Measurements from ENCODE around the gene TLCD2.
"Not testable (repeated sequence)": the region's sequence is repeated elsewhere in the genome, so short reads cannot be mapped to it uniquely, and the experiment has no call there.

The TLCD2 gene, protein sequence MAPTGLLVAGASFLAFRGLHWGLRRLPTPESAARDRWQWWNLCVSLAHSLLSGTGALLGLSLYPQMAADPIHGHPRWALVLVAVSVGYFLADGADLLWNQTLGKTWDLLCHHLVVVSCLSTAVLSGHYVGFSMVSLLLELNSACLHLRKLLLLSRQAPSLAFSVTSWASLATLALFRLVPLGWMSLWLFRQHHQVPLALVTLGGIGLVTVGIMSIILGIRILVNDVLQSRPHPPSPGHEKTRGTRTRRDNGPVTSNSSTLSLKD

DNA sequence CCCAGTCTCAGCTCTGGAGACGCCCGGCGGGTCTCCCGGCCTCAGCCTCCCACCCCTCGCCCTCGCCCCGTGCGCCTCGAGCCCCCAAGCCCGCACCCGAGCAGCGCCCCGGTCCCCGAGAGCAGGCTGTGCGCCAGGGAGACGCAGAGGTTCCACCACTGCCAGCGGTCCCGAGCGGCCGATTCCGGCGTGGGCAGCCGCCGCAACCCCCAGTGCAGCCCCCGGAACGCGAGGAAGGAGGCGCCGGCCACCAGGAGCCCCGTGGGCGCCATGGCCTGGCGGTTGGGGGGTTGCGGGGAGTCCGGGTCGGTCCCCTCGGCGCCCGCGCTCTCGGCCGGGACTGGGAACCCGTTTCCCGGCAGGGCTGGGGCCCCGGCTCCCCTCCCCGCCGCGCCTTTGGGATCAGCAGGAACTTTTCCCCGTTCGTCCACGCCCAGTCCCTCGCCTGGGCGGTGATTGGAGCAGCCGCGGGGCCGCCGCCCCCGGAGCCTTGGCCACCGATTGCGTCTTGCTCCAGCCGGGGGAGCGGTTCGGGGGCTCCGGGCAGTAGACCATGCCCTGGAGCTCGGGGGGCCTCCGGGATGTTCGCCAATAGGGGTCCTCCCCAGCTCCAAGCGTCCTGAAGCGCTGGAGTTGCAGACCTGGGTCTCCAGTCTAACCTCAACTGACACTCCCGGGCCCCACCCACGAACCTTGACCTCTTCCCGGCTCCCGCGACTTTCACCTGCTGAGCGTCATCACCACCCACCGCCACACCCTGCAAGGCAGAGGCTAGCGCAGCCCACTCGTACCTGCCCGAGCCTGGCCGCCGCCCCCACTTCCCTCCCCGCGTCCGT is at the start of gene TLCD2:
TLCD2 (minus strand) TSS at position 407 of the 836 bp plus-strand sequence; CDS start at position 272, 135 bp downstream.
- DNase-seq (ENCODE audit: low spot score), result peak; percentile 87

DNA sequence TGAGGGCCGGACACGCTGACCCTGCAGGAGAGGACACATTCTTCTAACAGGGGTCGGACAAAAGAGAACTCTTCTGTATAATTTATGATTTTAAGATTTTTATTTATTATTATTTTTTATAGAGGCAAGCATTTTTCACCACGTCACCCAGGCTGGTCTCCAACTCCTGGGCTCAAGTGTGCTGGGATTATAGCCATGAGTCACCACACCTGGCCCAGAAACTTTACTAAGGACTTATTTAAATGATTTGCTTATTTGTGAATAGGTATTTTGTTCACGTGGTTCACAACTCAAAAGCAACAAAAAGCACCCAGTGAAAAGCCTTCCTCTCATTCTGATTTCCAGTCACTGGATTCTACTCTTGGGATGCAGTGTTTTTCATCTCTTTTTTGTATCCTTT is 49.4 kb upstream of the TLCD2 start:
- no peak for DNase-seq (ENCODE audit: low spot score)

DNA sequence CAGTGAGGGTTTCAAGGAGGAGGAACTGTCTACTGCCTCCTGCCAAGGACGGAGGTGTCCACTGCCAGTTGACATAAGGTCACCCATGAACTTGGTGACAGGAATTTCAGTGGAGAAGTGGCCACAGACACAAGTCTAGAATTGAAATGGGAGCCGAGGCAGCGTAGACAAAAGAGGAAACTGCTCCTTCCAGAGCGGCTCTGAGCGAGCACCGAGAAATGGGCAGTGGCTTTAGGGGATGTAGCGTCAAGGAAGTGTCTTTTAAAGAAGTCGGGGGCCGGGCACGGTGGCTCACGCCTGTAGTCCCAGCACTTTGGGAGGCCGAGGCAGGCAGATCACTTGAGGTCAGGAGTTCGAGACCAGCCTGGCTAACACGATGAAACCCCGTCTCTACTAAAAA is 48.6 kb upstream of the TLCD2 start:
- DNase-seq (ENCODE audit: low spot score), result no peak

DNA sequence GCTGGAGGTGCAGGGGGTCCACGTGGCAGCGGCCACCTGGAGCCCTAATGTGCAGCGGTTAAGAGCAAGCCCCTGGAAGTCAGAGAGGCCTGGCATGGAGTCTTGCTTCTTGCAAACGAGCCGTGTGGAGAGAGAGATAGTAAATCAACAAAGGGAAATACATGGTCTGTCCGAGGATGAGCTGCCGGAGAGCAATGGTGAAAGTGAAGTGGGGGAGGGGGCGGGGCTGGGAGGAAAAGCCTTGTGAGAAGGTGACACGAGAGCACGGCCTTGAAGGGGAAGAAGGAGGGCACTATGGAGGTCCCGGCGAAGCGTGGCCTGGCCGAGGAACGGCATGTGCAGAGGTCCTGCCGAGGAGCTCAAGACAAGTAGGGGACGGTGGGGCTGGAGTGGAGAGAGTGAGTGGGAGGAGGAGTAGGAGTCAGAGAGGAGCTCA is 45.7 kb upstream of the TLCD2 start:
- no peak for DNase-seq (ENCODE audit: low spot score)

DNA sequence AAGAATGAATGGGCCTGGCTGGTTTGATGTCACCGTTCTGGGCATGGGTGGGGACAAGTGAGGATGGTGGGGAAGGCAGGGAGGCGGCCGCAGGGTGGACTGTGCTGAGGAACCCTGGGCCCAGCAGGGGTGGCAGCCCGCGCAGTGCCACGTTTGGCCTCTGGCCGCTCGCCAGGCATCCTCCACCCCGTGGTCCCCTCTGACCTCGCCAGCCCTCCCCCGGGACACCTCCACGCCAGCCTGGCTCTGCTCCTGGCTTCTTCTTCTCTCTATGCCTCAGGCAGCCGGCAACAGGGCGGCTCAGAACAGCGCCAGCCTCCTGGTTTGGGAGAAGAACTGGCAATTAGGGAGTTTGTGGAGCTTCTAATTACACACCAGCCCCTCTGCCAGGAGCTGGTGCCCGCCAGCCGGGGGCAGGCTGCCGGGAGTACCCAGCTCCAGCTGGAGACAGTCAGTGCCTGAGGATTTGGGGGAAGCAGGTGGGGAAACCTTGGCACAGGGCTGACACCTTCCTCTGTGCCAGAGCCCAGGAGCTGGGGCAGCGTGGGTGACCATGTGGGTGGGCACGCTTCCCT is 45.2 kb upstream of the TLCD2 start:
- no peak for DNase-seq (ENCODE audit: low spot score)

DNA sequence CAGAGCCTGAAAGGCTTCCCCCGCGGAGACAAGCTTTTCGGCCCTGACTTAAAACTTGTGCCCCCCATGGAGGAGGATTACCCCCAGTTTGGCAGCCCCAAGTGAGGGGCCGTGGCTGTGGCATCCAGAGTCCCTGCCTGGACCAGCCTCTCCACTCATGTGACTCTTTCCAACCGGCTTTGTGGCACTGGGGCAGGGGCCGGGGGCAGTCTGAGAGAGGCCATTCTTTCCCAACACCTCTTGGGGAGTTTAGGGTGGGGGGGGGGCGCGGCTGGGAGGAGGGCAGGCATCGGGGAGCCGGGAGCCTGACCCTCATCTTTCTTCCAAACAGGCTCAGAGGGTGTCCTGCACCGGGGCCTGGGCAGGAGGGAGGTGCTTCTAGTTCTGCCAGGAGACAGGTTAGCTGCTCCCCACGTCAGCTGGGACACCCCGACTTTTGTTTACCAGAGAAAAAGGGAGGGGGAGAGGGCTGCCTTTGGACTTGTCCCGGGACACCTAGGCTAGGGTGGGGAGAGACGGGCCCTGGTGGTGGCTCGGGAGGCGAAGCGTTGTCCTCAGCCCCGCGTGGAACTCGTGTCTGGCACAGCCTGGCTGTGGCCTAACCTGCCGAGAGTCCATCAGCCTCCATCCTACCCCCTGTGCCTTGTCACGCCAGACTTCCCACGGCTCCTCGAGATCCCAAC is 44.4 kb upstream of the TLCD2 start:
- DNase-seq (ENCODE audit: low spot score), result no peak

DNA sequence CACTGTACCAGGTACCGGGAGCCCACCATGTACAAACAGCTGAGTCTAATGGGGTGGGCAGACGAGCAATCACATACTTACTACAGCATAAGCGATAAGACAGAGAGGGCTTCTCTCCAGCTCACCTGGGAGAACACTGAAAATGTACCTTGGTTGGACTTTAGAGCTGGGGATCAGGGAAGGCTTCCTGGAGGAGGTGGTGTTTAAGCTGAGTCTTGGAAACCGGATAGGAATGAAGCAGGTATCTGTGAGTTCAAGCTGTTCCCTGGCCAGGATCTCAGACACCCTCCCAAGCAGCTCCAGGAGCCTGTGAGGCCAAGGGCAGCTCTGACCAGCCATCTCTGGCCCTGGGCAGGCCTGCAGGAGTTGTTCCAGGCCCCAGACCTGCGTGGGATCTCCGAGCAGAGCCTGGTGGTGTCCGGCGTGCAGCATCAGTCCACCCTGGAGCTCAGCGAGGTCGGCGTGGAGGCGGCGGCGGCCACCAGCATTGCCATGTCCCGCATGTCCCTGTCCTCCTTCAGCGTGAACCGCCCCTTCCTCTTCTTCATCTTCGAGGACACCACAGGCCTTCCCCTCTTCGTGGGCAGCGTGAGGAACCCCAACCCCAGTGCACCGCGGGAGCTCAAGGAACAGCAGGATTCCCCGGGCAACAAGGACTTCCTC is 43.7 kb upstream of the TLCD2 start:
- DNase-seq (ENCODE audit: low spot score), result no peak

DNA sequence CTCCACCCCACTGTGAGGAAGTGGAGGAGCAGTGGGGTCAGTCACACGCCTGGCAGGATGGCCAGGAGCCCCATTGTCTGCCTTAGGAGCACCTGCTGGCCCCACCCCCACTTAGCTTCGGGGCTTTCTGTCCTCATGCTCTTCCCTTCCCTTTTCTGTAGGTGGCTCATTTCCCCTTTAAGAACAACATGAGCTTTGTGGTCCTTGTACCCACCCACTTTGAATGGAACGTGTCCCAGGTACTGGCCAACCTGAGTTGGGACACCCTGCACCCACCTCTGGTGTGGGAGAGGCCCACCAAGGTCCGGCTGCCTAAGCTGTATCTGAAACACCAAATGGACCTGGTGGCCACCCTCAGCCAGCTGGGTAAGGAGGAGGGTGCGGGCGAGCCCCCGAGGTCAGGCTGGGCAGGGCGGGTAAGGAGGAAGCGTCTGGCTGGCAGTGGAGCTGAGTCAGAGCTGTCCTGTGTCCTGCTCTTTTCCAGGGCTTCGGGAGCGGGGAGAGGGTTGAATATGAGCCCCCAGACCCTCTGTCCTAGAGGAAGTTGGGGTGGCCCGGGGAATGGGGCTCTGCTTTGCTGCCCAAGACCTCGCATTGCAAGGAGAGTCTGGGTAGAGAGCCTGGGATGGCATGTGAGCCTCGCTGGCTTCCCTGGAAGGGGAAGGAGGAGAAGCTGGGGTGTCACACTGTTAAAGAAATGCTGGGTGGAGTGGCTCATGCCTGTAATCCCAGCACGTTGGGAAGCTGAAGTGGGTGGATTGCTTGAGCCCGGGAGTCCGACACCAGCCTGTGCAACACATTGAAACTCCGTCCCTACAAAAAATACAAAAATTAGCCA is 42.5 kb upstream of the TLCD2 start:
- peak; percentile 50 for DNase-seq (ENCODE audit: low spot score)

DNA sequence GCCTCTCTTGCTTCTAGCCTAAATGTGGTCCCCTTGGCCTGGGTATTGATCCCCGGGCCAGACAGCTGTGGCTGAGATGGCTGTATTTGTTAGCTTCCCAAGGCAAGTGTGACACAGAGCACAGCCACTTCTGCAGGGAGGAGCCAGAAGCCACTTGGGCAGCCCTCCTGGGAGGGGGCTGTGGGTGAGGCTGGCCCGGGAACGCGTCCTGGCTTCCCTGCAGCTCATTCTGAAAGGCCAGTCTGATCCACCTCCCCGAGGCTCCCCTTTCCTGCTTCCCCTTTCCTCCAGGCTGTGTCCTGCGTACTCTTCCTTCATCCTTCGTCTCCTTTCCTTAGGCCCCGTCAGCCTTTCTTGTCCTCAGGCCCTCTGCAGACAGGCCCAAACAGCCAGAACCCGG is 40.5 kb upstream of the TLCD2 start:
- DNase-seq (ENCODE audit: low spot score), result no peak

DNA sequence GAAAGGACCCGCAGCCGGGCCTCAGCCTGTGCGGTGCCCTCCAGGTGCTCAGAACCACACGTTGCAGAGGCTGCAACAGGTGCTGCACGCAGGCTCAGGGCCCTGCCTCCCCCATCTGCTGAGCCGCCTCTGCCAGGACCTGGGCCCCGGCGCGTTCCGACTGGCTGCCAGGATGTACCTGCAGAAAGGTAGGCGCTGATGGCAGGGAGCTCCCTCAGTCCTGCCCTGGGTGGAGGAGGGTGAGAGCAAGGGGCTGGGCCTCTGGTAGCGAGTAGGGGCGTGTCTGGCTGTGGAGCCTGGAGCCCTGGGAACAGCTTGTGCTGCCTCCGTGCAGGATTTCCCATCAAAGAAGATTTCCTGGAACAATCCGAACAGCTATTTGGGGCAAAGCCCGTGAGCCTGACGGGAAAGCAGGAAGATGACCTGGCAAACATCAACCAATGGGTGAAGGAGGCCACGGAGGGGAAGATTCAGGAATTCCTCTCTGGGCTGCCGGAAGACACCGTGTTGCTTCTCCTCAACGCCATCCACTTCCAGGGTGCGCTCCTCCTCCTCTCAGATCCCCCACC is 36.9 kb upstream of the TLCD2 start:
- no peak for DNase-seq (ENCODE audit: low spot score)

DNA sequence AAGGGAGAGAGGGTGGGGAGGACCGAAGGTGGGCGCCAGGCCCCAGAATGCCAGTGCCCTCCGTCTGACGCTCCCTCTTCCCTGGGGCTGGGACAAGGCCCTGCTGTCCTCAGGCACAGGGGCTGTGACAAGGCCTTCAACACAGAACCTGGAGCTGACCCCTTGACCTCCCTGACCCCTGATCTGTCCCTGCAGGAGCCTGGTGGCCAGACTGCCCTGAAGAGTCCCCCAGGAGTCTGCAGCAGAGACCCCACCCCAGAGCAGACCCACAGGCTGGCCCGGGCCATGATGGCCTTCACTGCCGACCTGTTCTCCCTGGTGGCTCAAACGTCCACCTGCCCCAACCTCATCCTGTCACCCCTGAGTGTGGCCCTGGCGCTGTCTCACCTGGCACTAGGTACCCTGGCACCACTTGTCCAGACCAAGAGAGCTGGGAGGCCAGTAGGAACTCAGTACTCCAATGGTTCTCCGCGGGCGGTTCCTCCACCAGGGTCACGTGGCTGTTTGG is 35.4 kb upstream of the TLCD2 start:
- no peak for DNase-seq (ENCODE audit: low spot score)

DNA sequence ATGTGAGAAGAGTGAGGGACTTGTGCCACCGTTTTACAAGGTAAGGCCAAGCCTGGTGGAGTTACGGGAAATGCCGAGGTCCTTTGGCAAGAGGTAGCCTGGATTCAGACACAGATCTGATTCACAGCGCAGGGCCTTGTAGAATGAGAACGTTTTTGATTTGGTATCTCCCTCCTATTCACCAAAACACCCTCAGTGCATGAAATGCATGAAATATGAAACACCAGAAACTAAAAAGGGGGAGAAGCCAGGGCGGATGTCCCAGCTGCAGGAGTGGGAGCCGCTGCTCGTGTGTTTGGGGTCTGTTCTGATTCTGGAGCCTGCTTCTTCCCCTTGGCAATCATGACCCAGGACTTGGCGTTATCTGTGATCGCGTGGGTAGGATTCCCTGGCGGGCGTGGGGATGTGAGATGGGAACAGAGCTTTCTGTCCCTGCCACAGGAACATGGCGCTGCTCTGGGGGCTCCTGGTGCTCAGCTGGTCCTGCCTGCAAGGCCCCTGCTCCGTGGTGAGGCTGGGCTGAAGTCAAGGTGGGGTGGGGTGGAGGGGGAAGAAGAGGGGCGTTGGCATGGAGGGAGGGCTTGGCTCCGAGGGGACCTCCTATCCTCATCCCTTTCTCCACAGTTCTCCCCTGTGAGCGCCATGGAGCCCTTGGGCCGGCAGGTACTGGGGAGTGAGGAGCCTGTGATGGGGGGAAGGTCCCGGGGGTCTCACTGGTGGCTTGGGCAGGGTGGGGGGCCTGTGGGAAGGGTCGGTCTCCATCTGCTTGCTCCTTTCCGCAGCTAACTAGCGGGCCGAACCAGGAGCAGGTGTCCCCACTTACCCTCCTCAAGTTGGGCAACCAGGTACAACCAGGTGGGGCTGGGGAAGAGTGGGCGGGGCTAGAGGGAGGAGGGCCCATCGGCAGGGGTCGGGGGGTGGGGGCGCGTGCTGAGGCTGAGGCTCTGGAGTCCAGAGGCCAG is 34.7 kb upstream of the TLCD2 start:
- no peak for DNase-seq (ENCODE audit: low spot score)

DNA sequence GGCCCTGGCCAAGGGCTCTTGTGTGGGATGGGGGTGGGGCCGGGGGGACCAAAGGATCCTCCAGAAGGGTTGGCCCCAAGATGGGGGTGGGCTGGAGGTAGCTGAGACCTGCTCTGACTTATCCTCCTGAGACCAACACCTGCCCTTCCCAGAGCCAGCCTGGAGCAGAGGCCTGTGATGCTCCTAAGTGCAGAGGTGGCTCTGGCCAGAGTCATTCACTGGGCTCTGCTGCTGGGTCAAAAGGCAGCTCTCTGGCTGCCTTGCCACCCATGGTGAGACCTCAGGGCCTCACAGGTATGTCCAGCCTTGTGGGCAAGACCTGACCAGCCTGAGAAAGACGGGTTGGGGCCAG is 32.9 kb upstream of the TLCD2 start:
- DNase-seq (ENCODE audit: low spot score), result no peak

DNA sequence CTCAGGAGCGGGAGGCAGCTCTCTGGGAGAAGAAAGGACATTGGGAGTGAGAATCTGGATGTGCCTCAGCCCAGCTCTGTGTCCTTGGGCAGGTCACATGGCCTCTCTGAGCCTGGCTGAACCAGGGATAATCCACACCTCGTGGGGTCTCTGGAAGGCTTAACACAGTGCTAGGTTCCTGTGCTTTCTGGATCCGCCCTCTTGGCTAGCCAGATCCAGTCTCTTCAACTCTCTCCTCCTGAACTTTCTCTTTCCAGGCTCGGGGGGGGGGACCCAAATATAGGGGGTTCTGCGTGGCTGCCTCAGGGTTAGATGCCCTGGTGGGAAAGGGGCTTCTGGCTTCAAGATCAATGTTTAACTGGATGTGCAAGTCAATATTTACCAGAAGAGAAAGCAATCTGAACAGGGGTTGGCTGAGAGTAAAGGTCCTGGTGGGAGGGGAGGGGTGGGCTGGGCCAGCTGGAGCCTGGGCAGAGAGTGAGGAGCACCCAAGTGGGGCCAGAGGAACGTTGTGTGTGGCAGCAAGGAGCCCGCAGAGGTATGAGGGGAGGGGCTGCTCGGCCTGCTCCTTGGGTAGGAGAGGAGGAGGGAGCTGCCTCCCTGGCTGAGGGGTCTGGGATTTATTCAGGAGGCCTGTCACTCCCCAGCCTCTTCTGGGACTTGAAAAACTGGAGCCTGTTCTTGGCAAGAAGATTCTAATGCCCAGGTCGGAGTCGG is 32.4 kb upstream of the TLCD2 start, which contains the start of gene SERPINF2:
SERPINF2 (plus strand) TSS at position 501 of the 717 bp plus-strand sequence. CDS start 2,125 bp downstream, outside the sequence.
- no peak for DNase-seq (ENCODE audit: low spot score)

DNA sequence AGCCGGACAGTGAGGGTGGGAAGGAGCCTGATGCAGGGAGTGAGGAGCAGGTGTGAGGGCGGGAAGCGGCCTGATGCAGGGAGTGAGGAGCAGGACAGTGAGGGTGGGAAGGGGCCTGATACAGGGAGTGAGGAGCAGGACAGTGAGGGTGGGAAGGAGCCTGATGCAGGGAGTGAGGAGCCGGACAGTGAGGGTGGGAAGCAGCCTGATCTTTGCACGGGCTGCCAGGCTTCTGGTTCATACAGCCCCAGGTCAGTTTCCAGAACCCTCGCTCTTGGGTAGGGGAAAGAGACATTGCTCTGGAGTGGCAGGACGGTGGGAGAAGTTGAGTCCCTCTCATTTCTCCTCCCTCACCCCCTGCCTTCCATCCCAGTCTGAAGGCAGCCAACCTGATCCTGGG is 31.7 kb upstream of the TLCD2 start:
- not testable (repeated sequence) for DNase-seq (ENCODE audit: low spot score)

DNA sequence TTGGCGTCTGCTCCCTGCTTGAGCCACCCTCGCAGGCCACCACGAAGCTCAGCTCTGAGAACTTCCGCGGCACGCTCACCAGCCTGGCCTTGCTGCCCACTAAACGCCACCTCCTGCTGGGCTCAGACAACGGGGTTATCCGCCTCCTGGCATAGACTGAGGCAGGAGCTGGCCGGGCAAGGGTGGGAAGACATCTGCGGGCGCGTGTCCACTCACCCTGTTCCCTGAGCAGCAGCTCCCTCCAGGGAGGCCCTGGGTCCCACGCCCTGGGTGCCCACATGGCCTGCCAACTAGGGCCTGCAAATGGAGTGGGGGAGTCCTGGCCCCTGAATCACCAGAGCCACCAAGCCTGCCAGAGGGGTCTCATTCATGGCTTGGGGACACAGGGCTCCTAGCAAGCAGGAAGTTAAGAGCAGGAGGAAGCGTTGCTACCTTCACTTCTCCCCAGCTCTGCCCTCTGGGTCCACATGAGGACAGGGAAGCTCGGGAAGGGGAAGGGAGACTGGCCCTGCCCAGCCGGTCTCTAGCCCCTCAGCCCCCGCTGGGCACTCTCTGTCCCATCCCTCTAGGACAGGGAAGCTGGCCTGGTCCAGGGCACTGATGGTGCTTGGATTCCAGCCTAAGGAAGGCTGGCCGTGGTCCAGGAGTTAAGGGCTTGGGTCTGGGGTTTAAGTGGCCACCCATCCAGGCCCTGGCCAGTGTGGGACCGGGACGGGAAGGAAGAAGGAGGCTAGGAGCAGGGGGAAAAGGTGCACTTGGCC is 27.5 kb upstream of the TLCD2 start:
- no peak for DNase-seq (ENCODE audit: low spot score)

DNA sequence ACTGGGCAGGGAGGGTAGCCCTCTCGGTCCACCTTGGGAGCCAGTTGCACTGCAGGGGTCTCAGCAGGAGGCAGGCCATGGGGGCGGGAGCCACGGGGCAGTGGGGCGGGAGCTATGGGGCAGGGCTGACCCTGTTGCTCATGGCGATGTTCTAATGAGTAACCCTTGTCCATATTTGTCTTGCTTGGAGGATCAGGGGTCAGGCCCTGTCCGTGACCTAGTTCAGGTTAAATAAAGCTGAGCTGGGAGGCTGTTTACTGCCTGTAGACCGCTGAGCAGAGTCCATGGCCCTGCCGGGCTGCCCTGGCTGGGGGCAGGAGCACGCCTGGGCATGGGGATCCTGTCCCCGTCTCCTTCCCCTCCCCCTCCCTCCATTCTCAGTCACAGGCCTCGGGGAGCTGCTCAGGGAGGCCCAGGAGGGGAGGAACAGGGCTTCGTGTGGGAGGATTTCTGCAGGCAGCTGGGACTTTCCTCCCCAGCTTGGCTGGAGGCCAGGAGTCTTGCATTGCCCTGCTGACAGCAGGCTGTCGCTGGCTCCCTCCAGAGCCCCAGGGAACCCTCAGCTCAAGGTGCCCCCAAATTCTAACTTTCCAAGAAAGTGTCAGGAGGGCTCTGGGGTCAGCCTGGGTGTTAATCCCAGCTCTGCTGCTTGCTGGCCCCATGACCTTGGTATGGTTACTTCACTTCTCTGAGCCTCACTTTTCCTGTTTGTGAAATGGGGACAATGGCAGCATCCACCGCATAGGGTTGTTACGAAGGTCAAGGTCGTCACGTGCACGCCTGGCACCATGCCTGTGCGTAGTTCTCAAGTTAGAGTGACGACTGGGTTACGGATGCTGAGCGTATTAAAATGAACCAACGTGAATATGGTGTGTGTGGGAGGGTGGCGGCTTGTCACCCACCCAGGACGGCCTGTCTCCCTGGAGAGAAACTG is 26.4 kb upstream of the TLCD2 start:
- peak; percentile 59 for DNase-seq (ENCODE audit: low spot score)

All from AG20443 (cell line).